Measurements from ENCODE around the gene RASGRP2.

- TF ChIP-seq CTCF (optimal IDR thresholded peaks at IDR 0.05 in 1 of 3, IDR thresholded peaks at IDR 0.05 in 1 of 3, conservative IDR thresholded peaks at IDR 0.05 in 1 of 3; ENCODE audit: extremely low read depth in 1 of 3, insufficient read depth in 2 of 3, low read length in 3 of 3), result no peak
- TF ChIP-seq EZH2 (IDR thresholded peaks at IDR 0.05; ENCODE audit: low read length), result no peak
These were observed 22.9 kb upstream of the RASGRP2 start for GRCh38 chr11:64766881-64767280.

Measured in keratinocyte (primary cell).